OCI-LY1 (cell line): ENCODE data around the gene IGSF8.

ENCODE experiments used
- H2AFZ ChIP-seq: fragments of 200-600 bp; sonication (generic), shearing (Covaris generic); 2 replicates; pipeline ENCODE4 v1.6.0; 2014; ENCODE audit warnings: antibody characterized with exemption, mild to moderate bottlenecking, low read length
- H3F3A ChIP-seq: fragments of 200-600 bp; sonication (generic), shearing (Covaris generic); 2 replicates; pipeline ENCODE4 v1.6.0; 2014; ENCODE audit warnings: mild to moderate bottlenecking, antibody characterized with exemption, low read length, moderate library complexity; ENCODE audit not compliant: insufficient read depth
- H3K27ac ChIP-seq: fragments of 200-600 bp; sonication (generic); 2 replicates; pipeline ENCODE4 v1.5.1; 2014; ENCODE audit warnings: low read length, mixed run types, mild to moderate bottlenecking, low read depth; ENCODE audit not compliant: poor library complexity, severe bottlenecking
- H3K27me3 ChIP-seq: fragments of 200-600 bp; sonication (generic); 2 replicates; pipeline ENCODE4 v1.6.0; 2014; ENCODE audit warnings: antibody characterized with exemption, mild to moderate bottlenecking, low read length, moderate library complexity; ENCODE audit not compliant: insufficient read depth
- H3K36me3 ChIP-seq: fragments of 200-600 bp; sonication (generic); 2 replicates; pipeline ENCODE4 v1.6.1; 2014; ENCODE audit warnings: mild to moderate bottlenecking, antibody characterized with exemption, low read length, moderate library complexity, mixed read lengths; ENCODE audit not compliant: insufficient read depth
- H3K4me1 ChIP-seq: fragments of 200-600 bp; sonication (generic); 2 replicates; pipeline ENCODE4 v1.5.1; 2014; ENCODE audit warnings: mild to moderate bottlenecking, low read length, moderate library complexity; ENCODE audit not compliant: insufficient read depth, severe bottlenecking
- H3K4me2 ChIP-seq: fragments of 200-600 bp; sonication (generic), shearing (Covaris generic); 2 replicates; pipeline ENCODE4 v1.6.1; 2014; ENCODE audit warnings: low read length
- H3K4me3 ChIP-seq: fragments of 200-600 bp; sonication (generic); 2 replicates; pipeline ENCODE4 v1.5.1; 2014; ENCODE audit warnings: low read length, low read depth, mild to moderate bottlenecking, mixed read lengths; ENCODE audit not compliant: poor library complexity, severe bottlenecking
- H3K79me2 ChIP-seq: fragments of 200-600 bp; shearing (Covaris generic); 2 replicates; pipeline ENCODE4 v1.6.1; 2016; ENCODE audit warnings: mixed run types, low read length, mixed read lengths; ENCODE audit not compliant: insufficient read depth
- H3K9ac ChIP-seq: fragments of 200-600 bp; sonication (generic), shearing (Covaris generic); 2 replicates; pipeline ENCODE4 v1.6.1; 2014; ENCODE audit warnings: mild to moderate bottlenecking, low read length, mixed read lengths
- H3K9me2 ChIP-seq: fragments of 200-600 bp; sonication (generic), shearing (Covaris generic); 2 replicates; pipeline ENCODE4 v1.6.1; 2014; ENCODE audit warnings: low read depth, mild to moderate bottlenecking, low read length, mixed read lengths
- H3K9me3 ChIP-seq: fragments of 200-600 bp; shearing (Covaris generic); 2 replicates; pipeline ENCODE4 v1.6.1; 2014; ENCODE audit warnings: low read length, mixed read lengths
- H4K20me1 ChIP-seq: fragments of 200-600 bp; sonication (generic), shearing (Covaris generic); 2 replicates; pipeline ENCODE4 v1.6.0; 2016; ENCODE audit warnings: mild to moderate bottlenecking, low read length; ENCODE audit not compliant: insufficient read depth
- CTCF ChIP-seq: fragments of 200-600 bp; sonication (generic), shearing (Covaris generic); IDR thresholded peaks from 2 replicates; pipeline ENCODE4 v1.5.1; 2017; ENCODE audit warnings: mild to moderate bottlenecking, antibody characterized with exemption, low read length, moderate library complexity, mixed read lengths
- EZH2 ChIP-seq: fragments of 200-600 bp; sonication (generic), shearing (Covaris generic); IDR thresholded peaks from 2 replicates; pipeline ENCODE4 v1.8.0; 2017; ENCODE audit warnings: borderline replicate concordance, mixed run types, mild to moderate bottlenecking, antibody characterized with exemption, low read length, moderate library complexity, mixed read lengths

IGSF8 gene

GRCh38 chr1:160085686-160086455, 12.5 kb downstream of the IGSF8 start:
- H3K9ac ChIP-seq, result no peak overlapping the region
- no peaks in the 10 kb centered on the region for H3F3A ChIP-seq
- no peaks in the 10 kb centered on the region for H3K79me2 ChIP-seq
- no peak overlapping the region for H3K4me3 ChIP-seq
- no peak overlapping the region for H3K4me2 ChIP-seq
- H3K27ac ChIP-seq, result no peak overlapping the region
- TF ChIP-seq EZH2 (no peak), CTCF (peak; percentile 82)
- H3K27me3 ChIP-seq, result no peaks in the 10 kb centered on the region
- no peaks in the 10 kb centered on the region for H4K20me1 ChIP-seq
- H3K9me2 ChIP-seq, result no peaks in the 10 kb centered on the region
- no peaks in the 10 kb centered on the region; the same call in 1 of the 2 replicates for H3K36me3 ChIP-seq
- no peaks in the 10 kb centered on the region for H3K9me3 ChIP-seq
- no peak overlapping the region for H2AFZ ChIP-seq
- no peaks in the 10 kb centered on the region for H3K4me1 ChIP-seq

GRCh38 chr1:160084771-160085321, 13.6 kb downstream of the IGSF8 start:
- H3K27me3 ChIP-seq, result no peaks in the 10 kb centered on the region
- H3K9me2 ChIP-seq, result no peaks in the 10 kb centered on the region
- no peak for TF ChIP-seq EZH2
- no peak for TF ChIP-seq CTCF
- H3K79me2 ChIP-seq, result no peaks in the 10 kb centered on the region
- no peak overlapping the region for H3K9ac ChIP-seq
- no peaks in the 10 kb centered on the region for H3K4me1 ChIP-seq
- H3K27ac ChIP-seq, result no peak overlapping the region
- H4K20me1 ChIP-seq, result no peaks in the 10 kb centered on the region
- H3F3A ChIP-seq, result no peaks in the 10 kb centered on the region
- no peak overlapping the region for H2AFZ ChIP-seq
- H3K9me3 ChIP-seq, result no peaks in the 10 kb centered on the region
- H3K4me2 ChIP-seq, result no peak overlapping the region
- H3K36me3 ChIP-seq, result no peaks in the 10 kb centered on the region; the same call in 1 of the 2 replicates
- no peak overlapping the region for H3K4me3 ChIP-seq

GRCh38 chr1:160083968-160084770, 14.2 kb downstream of the IGSF8 start:
- no peak overlapping the region for H2AFZ ChIP-seq
- no peak overlapping the region for H3K4me3 ChIP-seq
- H3K27ac ChIP-seq, result no peak overlapping the region
- TF ChIP-seq EZH2 (no peak), CTCF (peak; percentile 52)
- H3F3A ChIP-seq, result no peaks in the 10 kb centered on the region
- no peak overlapping the region for H3K9ac ChIP-seq
- no peaks in the 10 kb centered on the region for H3K9me3 ChIP-seq
- no peaks in the 10 kb centered on the region; the same call in 1 of the 2 replicates for H3K36me3 ChIP-seq
- no peak overlapping the region for H3K4me2 ChIP-seq
- H3K9me2 ChIP-seq, result no peaks in the 10 kb centered on the region
- no peaks in the 10 kb centered on the region for H4K20me1 ChIP-seq
- no peaks in the 10 kb centered on the region for H3K4me1 ChIP-seq
- no peaks in the 10 kb centered on the region for H3K27me3 ChIP-seq
- no peaks in the 10 kb centered on the region for H3K79me2 ChIP-seq
